ENCODE measurements around the gene SNX20. TPM values are rescaled to one million over a fixed set of nuclear protein-coding genes. Genes with fewer than 3 reads are reported as not detected.

The SNX20 gene
- total RNA-seq, 1 donor from 2014 or later, result not detected

DNA sequence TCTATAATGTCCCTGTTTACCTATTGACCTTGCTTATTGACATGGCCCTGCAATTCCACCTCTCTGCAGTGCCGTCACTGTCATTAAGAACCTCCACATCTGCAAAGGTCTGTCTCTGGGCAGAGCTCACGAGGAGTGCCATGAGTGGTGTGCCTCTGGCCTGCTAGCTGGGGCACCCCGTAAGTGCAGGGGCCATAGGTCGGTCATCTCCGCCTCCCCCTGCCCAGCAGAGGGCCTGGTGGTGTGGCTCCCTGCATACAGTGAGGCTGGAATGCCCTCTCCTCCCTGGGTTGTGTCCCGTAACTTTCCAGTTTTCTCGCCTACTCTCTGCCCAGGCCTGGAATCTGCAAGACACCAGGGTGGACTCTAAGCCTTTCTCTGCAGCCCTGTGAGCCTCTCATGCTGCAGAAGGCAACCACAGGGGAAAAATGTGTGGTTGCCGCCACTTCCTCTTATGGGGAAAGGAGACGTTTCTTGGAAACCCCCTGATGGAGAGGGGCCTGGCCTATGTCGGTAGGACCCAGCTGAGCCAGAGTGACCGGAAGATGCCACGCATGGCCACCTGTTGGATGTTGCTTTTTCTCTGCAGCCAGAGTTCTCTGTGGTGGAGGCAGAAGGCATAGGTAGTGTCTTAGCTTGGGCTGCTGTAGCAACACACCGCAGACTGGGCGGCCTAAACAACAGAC is 2.7 kb upstream of the SNX20 start:
- DNase-seq (ENCODE audit: low read depth), result no peak
- H3K4me3 ChIP-seq (ENCODE audit: low read depth, low read length), result no peak overlapping the region
- TF ChIP-seq CTCF (conservative IDR thresholded peaks at IDR 0.05; ENCODE audit: low read depth, low read length), result no peak

- no peak overlapping the region for H3K4me3 ChIP-seq (ENCODE audit: low read depth, low read length)
- TF ChIP-seq CTCF (conservative IDR thresholded peaks at IDR 0.05; ENCODE audit: low read depth, low read length), result no peak
- no peak for DNase-seq (ENCODE audit: low read depth)
Observed at GRCh38 chr16:50680556-50680893, 587 bp downstream of the SNX20 start.

DNA sequence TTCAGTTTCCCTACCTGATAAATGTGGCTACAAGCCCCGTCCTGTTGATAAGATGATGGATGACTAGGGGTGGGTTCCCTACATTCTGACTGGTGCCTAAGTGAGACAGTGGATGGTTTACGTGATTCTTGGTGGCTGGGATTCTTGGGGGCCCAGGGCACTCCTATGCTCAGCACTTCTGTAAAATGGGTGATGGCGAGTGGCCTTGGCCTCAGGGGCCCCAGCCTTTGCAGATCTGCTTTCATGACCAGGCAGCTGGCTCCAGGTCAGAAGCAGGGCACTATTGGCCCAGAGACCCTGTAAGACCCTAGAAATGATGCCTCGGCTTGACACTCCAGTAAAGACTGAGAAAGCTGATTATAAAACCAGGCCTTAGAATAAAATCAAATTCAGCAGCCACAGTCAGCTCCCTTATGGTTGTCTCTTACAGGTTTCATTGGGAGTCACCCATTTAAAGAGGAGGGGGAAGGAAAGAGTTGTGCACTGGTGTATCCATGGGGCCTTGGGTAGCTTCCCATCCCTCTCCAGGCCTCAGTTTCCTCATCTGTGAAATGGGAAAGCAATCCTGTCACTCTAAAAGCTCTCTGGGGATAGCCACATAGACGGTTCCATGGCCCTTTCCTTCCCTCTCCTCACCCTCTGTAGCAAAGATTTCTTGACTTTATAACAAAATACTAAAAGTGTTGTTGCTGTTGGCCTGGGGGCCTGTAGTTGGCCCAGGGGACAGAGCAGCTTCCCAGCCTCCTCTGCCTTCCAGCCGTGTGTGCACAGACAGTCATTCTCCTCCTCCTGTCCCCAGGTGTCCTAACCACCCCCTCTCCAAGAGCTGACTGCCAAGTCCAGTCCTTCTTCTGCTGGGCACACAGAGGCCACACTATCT is 1.2 kb downstream of the SNX20 start:
- H3K4me3 ChIP-seq (ENCODE audit: low read depth, low read length), result no peak overlapping the region
- TF ChIP-seq CTCF (conservative IDR thresholded peaks at IDR 0.05; ENCODE audit: low read depth, low read length), result no peak
- no peak for DNase-seq (ENCODE audit: low read depth)

DNA sequence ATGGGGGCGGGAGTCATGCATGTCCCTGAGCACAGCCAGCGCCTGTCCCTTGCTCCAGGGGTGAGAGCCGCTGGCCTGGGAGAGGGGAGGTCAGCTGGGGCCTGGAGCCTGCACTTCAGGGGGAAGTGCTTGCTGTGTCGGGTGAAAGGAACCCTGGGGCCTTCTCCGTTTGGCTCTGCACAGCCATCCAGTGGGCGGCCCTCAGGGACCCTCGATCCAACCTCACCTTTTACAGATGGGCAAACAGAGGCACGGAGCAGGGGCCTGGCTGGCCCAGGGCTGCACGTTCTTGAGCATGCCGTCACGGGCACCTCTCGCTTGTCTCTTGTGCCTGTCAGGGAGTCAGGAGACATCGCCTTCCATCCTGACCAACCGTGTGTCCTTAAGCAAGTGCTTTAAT is 1.8 kb downstream of the SNX20 start:
- no peak for DNase-seq (ENCODE audit: low read depth)
- H3K4me3 ChIP-seq (ENCODE audit: low read depth, low read length), result no peak overlapping the region
- no peak for TF ChIP-seq CTCF (conservative IDR thresholded peaks at IDR 0.05; ENCODE audit: low read depth, low read length)

DNA sequence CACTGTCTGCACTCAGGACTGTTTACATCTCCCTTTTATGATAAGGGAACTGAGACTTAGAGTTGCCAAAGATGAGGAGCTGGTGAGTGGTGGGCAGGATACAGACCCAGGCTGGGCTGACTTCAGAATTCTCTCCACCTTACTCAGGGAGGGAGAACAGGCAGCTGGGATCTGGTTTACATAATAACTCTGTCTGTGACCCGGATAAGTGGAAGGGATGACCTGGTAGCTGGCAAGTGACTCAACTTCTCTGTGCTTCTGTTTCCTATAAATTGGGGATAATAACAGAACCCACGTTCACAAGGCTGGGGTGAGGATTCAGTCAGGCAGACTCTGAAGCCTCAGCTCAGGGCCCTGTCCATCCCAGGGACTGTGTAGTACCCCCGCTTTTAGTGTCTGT is 2.6 kb downstream of the SNX20 start:
- DNase-seq (ENCODE audit: low read depth), result no peak
- H3K4me3 ChIP-seq (ENCODE audit: low read depth, low read length), result no peak overlapping the region
- no peak for TF ChIP-seq CTCF (conservative IDR thresholded peaks at IDR 0.05; ENCODE audit: low read depth, low read length)

- DNase-seq (ENCODE audit: low read depth), result no peak
- TF ChIP-seq CTCF (conservative IDR thresholded peaks at IDR 0.05; ENCODE audit: low read depth, low read length), result peak; percentile 47
- no peak overlapping the region for H3K4me3 ChIP-seq (ENCODE audit: low read depth, low read length)
Observed at GRCh38 chr16:50677351-50677750, 3.8 kb downstream of the SNX20 start.
